K562 (cell line): ENCODE measurements around the gene SLC43A2. TPM values are rescaled to one million over a fixed set of nuclear protein-coding genes. Genes with fewer than 3 reads are reported as not detected.

Experiments used
- ATAC-seq: fragments of 200-7000 bp; cut with Tn5 transposase; 3 replicates; pipeline ENCODE4 v1.9.1; 2020; ENCODE audit warnings: moderate library complexity
- BruUV-seq: library from RNA; stranded (reverse); fragments of 400-500 nt; replicated peaks from 2 replicates; lab custom pipeline; 2021; lab: Mats Ljungman, UMichigan
- CTCF ChIA-PET: fragments of 300-600 bp; formaldehyde crosslinking; extraction: SDS; loops from one replicate; lab custom pipeline; 2021; ENCODE audit warnings: low intra/inter-chr PET ratio; lab: Yijun Ruan, JAX
- POLR2A ChIA-PET: fragments of 300-600, 350-650 bp; sonication (Branson Sonifier 250); formaldehyde crosslinking; extraction: SDS; loops from one replicate; lab custom pipeline; 2021; ENCODE audit warnings: antibody characterized with exemption, inconsistent platforms; lab: Yijun Ruan, JAX
- DNase-seq, 4 experiments: peaks; one replicate each; pipeline versions ENCODE4 v3.0.0 to v3.0.0-alpha.2; 2011 to 2018; ENCODE audit warnings: low spot score in 3 of 4, mixed read lengths in 3 of 4; ENCODE audit errors: extremely low read depth in 1 of 4
- FAIRE-seq: peaks from 2 replicates; lab custom pipeline; 2011; peaks lifted over from hg19 to GRCh38; lab: Jason Lieb, UNC
- H2AFZ ChIP-seq: 2 replicates; pipeline ENCODE4 v1.6.0; 2011; ENCODE audit warnings: low read depth, low read length, control low read depth, inconsistent platforms
- H3K27ac ChIP-seq: fragments of 200-600 bp; 3 replicates; pipeline ENCODE4 v1.8.0; 2011; ENCODE audit warnings: low read depth, mild to moderate bottlenecking, control low read depth, inconsistent platforms, low read length, moderate library complexity, mixed read lengths; ENCODE audit errors: extremely low read depth
- H3K27me3 ChIP-seq, 2 experiments: fragments of 300-600 bp in 1 of 2; 2 replicates in 1 of 2; 3 replicates in 1 of 2; pipeline versions ENCODE4 v1.6.0 to v1.8.0; 2011; ENCODE audit warnings: inconsistent platforms in 2 of 2, low read length in 2 of 2, mild to moderate bottlenecking in 1 of 2, mixed read lengths in 1 of 2, moderate library complexity in 1 of 2; ENCODE audit not compliant: control insufficient read depth in 2 of 2, insufficient read depth in 2 of 2
- H3K36me3 ChIP-seq: fragments of 300-600 bp; 3 replicates; pipeline ENCODE4 v1.8.0; 2011; ENCODE audit warnings: mild to moderate bottlenecking, low read length, inconsistent platforms; ENCODE audit not compliant: control insufficient read depth, insufficient read depth
- H3K4me1 ChIP-seq, 2 experiments: fragments of 200-600 bp in 1 of 2; replicated peaks in 1 of 2; 2 replicates in 1 of 2; 3 replicates in 1 of 2; pipeline versions ENCODE4 v1.5.1 to v1.8.0; 2011; ENCODE audit warnings: inconsistent platforms in 2 of 2, low read length in 2 of 2, mild to moderate bottlenecking in 1 of 2, mixed read lengths in 1 of 2, moderate library complexity in 1 of 2; ENCODE audit not compliant: control insufficient read depth in 2 of 2, insufficient read depth in 2 of 2
- H3K4me2 ChIP-seq: 2 replicates; pipeline ENCODE4 v1.6.1; 2011; ENCODE audit warnings: low read length, control low read depth, inconsistent platforms, mixed read lengths; ENCODE audit not compliant: insufficient read depth
- H3K4me3 ChIP-seq: fragments of 200-600 bp; sonication (generic), shearing (Covaris generic); 2 replicates; pipeline ENCODE4 v1.5.1; 2016; ENCODE audit warnings: control low read depth, inconsistent platforms
- H3K79me2 ChIP-seq: fragments of 200-600 bp; 3 replicates; pipeline ENCODE4 v1.8.0; 2011; ENCODE audit warnings: low read length, inconsistent platforms; ENCODE audit not compliant: control insufficient read depth, insufficient read depth
- H3K9ac ChIP-seq, 2 experiments: 2 replicates each; pipeline versions ENCODE4 v1.6.0 to v1.6.1; 2011; ENCODE audit warnings: low read depth in 2 of 2, low read length in 2 of 2, control low read depth in 1 of 2, inconsistent platforms in 1 of 2, mild to moderate bottlenecking in 1 of 2, mixed read lengths in 1 of 2; ENCODE audit not compliant: insufficient read depth in 1 of 2
- H3K9me1 ChIP-seq: one replicate; pipeline ENCODE4 v1.6.0; 2011; ENCODE audit warnings: inconsistent platforms, mild to moderate bottlenecking, low read length, moderate library complexity; ENCODE audit not compliant: control insufficient read depth, insufficient read depth
- H3K9me3 ChIP-seq: replicated peaks from 2 replicates; pipeline ENCODE4 v1.5.1; 2011; ENCODE audit warnings: low read depth, low read length, inconsistent platforms; ENCODE audit not compliant: control insufficient read depth, insufficient read depth
- H4K20me1 ChIP-seq: replicated peaks from 2 replicates; pipeline ENCODE4 v1.6.1; 2011; ENCODE audit warnings: low read length, inconsistent platforms, mixed read lengths; ENCODE audit not compliant: control insufficient read depth, insufficient read depth
- HNRNPK ChIP-seq: fragments of 200-400 bp; formaldehyde crosslinking; IDR thresholded peaks from one replicate; pipeline ENCODE4 v1.6.1; 2018; ENCODE audit warnings: mild to moderate bottlenecking, low read depth, low read length; ENCODE audit not compliant: poor library complexity, severe bottlenecking
- POLR2G ChIP-seq: fragments of 200-400 bp; formaldehyde crosslinking; IDR thresholded peaks from 2 replicates; pipeline ENCODE4 v1.6.1; 2017; ENCODE audit warnings: low read depth, mild to moderate bottlenecking, antibody characterized with exemption, low read length, moderate library complexity
- RBFOX2 ChIP-seq: fragments of 200-400 bp; formaldehyde crosslinking; IDR thresholded peaks from 2 replicates; pipeline ENCODE4 v1.6.1; 2017; ENCODE audit warnings: low read depth, mild to moderate bottlenecking, low read length, moderate library complexity
- WGBS: fragments of 100-300 bp; shearing (Covaris generic); methylation state at CpG from one replicate; pipeline ENCODE4 v1.1.6; 2016; ENCODE audit warnings: low coverage, mixed read lengths; ENCODE audit not compliant: insufficient coverage; ENCODE audit errors: missing lambda C conversion rate; 5-methylcytosine and 5-hydroxymethylcytosine counted together
- in situ Hi-C: fragments of 300-500 bp; cut with MboI; formaldehyde crosslinking; loops from 4 replicates; pipeline ENCODE4 v1.15.0; 2018; ENCODE audit warnings: inconsistent platforms, mixed read lengths
- intact Hi-C: fragments of 100-400 bp; cut with micrococcal nuclease; formaldehyde crosslinking; loops from 2 replicates; pipeline ENCODE4 v1.14.2; 2022
- polyA plus RNA-seq, 8 experiments: library from polyadenylated mRNA; depleted of rRNA in 4 of 8; stranded (reverse) in 5 of 8; unstranded in 3 of 8; fragments of >200 nt; fragmentation: Nextera tagmentation in 2 of 8; fragmentation: Illumina TruSeq in 1 of 8; extraction: Ambion mirVana in 2 of 8; extraction: Trizol in 1 of 8; gene quantifications; 2 replicates each; pipeline versions ENCODE4 v1.2.1 to v1.2.3, GENCODE V29; 2011 to 2014; ENCODE audit warnings: inconsistent platforms in 1 of 8, missing spikeins in 1 of 8
- total RNA-seq, 7 experiments: library from RNA; depleted of rRNA in 6 of 7; stranded (reverse); fragments of >200 nt in 6 of 7; fragmentation: Illumina TruSeq in 2 of 7; extraction: Trizol in 2 of 7; gene quantifications; 2 replicates each; pipeline versions ENCODE4 v1.2.1 to v1.2.3, GENCODE V29; 2011 to 2021; ENCODE audit warnings: low replicate concordance in 1 of 7

Gene SLC43A2
- total and polyA plus RNA-seq, 9 of the 15 experiments (the other 6 are each of a cell fraction or from before 2014, with no cell fraction given): 0.03 to 10.2 (median 3.6) TPM

GRCh38 chr17:1644493-1645206 is 16.0 kb upstream of the SLC43A2 start:
- peaks cover 4 to 60% of the 10 kb centered on the region in 2 experiments; a peak in 3 of 5 replicates for H3K4me1 ChIP-seq
- 47% methylated on average over 6 of the region's 15 CpGs for WGBS
- TF ChIP-seq HNRNPK (no peak), RBFOX2 (peak; percentile 35; the same call in 1 of the 2 replicates), POLR2G (peak; percentile 55)
- TF ChIP-seq, all 486 proteins: peak for 2
- peaks cover 12% of the 10 kb centered on the region; the same call in 2 of the 3 replicates for H3K79me2 ChIP-seq
- ATAC-seq: no peak
- POLR2A ChIA-PET: interaction anchor here (0.6 kb wide), 1 partner anchor 279 kb away, joined by 3 read pairs; no protein-coding TSS in a partner anchor
- FAIRE-seq: no peak
- no peak overlapping the region; the same call in 2 of the 3 replicates for H3K27ac ChIP-seq
- CTCF ChIA-PET: no interaction called here
- H3K9ac ChIP-seq: peak overlapping the region in 1 of 2 experiments; percentile 68; a peak in 2 of 4 replicates
- H3K9me1 ChIP-seq: no peaks in the 10 kb centered on the region
- H3K4me2 ChIP-seq: no peak overlapping the region
- H3K27me3 ChIP-seq: no peaks in the 10 kb centered on the region
- 0 out of 2 replicates have a peak, but pooled peaks cover 2% of the 10 kb centered on the region for H4K20me1 ChIP-seq
- in situ Hi-C loops: no loop called here
- H2AFZ ChIP-seq: no peak overlapping the region
- intact Hi-C loops: no loop called here
- no TSS peak for BruUV-seq
- no peak for DNase-seq
- H3K36me3 ChIP-seq: peaks cover 21% of the 10 kb centered on the region; the same call in 1 of the 3 replicates
- no peaks in the 10 kb centered on the region for H3K9me3 ChIP-seq
- no peak overlapping the region for H3K4me3 ChIP-seq
